ENCODE results near the gene ASPHD2. TPM values are rescaled to one million over a fixed set of nuclear protein-coding genes. Genes with fewer than 3 reads are reported as not detected.

Gene ASPHD2
- total RNA-seq, 1 experiment from 2014 or later = 7.1 TPM

DNA sequence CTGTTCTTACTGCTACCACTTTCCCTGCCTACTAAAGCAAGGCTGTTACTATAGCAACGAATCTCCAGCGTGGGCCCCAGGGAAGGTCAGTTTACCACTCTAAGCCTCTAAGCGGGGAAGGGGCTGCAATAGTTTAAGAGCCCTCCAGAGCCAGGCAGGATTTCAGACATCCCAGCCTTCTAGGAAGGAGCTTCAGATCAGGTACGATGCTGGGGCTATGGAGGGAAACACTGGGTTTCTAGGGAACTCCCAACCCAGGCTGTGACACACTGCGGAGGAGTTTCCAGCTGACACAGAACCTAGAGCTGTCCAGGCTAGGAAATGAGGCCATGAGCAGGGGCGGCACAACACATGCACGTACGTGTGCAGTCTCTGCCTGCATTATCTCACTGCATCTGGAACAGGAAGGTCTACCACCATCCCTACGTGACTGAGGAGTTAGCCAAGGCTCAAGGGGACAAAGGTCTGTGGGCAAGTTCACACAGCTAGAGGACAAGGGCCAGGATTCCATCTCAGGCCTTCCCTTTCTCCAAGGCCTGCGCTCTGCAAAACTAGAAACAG is 34.1 kb downstream of the ASPHD2 start:
- Histone ChIP-seq H3K79me2 (ENCODE audit: insufficient read depth, low read length) (no peaks in the 10 kb centered on the region; the same call in 1 of the 2 replicates), H4K20me1 (ENCODE audit: control insufficient read depth, insufficient read depth, insufficient read length) (no peaks in the 10 kb centered on the region), H3K18ac (ENCODE audit: insufficient read length, low read depth, low read length) (no peak overlapping the region), H3K4me2 (ENCODE audit: insufficient read depth, insufficient read length, low read length) (no peak overlapping the region), H3K23me2 (ENCODE audit: insufficient read length, low read depth, low read length, poor library complexity, severe bottlenecking) (no peaks in the 10 kb centered on the region), H2BK120ac (ENCODE audit: low read depth, low read length, poor library complexity, severe bottlenecking) (no peak overlapping the region), H3T11ph (ENCODE audit: low read length) (no peak overlapping the region), H4K8ac (replicated peaks; ENCODE audit: insufficient read length, low read depth, low read length) (no peak overlapping the region), H3K27ac (ENCODE audit: insufficient read length, low read depth, low read length) (no peak overlapping the region), H3K79me1 (ENCODE audit: insufficient read depth, low read depth, low read length, poor library complexity, severe bottlenecking) (no peaks in the 10 kb centered on the region), H3K9ac (ENCODE audit: extremely low read depth, insufficient read length, low read length) (no peak overlapping the region), H4K5ac (ENCODE audit: insufficient read length, low read depth, low read length) (no peak overlapping the region), H2AK5ac (ENCODE audit: insufficient read length, low read length) (no peak overlapping the region), H3K23ac (ENCODE audit: insufficient read length, low read depth, low read length) (no peak overlapping the region), H2BK20ac (ENCODE audit: low read depth, low read length, poor library complexity, severe bottlenecking) (no peak overlapping the region), H3K14ac (ENCODE audit: insufficient read depth, low read length) (no peak overlapping the region), H3K9me3 (ENCODE audit: control insufficient read depth, low read depth, low read length) (no peaks in the 10 kb centered on the region), H2AFZ (ENCODE audit: low read length) (no peak overlapping the region), H3K4ac (ENCODE audit: low read depth, low read length) (no peak overlapping the region), H2BK15ac (ENCODE audit: low read depth, low read length) (no peak overlapping the region), H4K91ac (ENCODE audit: insufficient read length, low read depth, low read length) (no peak overlapping the region), H3K56ac (ENCODE audit: insufficient read length, low read depth, low read length) (no peak overlapping the region), H2BK5ac (ENCODE audit: insufficient read length, low read length) (no peak overlapping the region), H2BK12ac (ENCODE audit: insufficient read length, low read depth, low read length) (no peak overlapping the region), H3K4me1 (ENCODE audit: insufficient read depth, low read length) (no peaks in the 10 kb centered on the region), H3K27me3 (ENCODE audit: insufficient read depth, low read length) (no peaks in the 10 kb centered on the region)
- peaks cover 22 to 61% (median 53%) of the 10 kb centered on the region in 3 experiments for H3K36me3 Mint-ChIP-seq (ENCODE audit: insufficient read depth in 1 of 3, low read depth in 3 of 3)
- TF ChIP-seq CTCF (conservative IDR thresholded peaks at IDR 0.05) = no peak
- no peak overlapping the region; a peak in 1 of 5 replicates for H3K4me3 Mint-ChIP-seq
- no peak for DNase-seq
- no CpG with 5 or more reads among the region's 10 CpGs for WGBS (ENCODE audit: extremely low coverage, insufficient read length, low lambda C conversion rate)
- H3K9me3 Mint-ChIP-seq = no peaks in the 10 kb centered on the region
- H3K4me1 Mint-ChIP-seq = peaks cover 5% of the 10 kb centered on the region in 2 experiments
- peak overlapping the region in 2 of 3 experiments; percentile 8 to 70; a peak in 3 of 7 replicates for H3K27ac Mint-ChIP-seq
- H3K27me3 Mint-ChIP-seq (ENCODE audit: low read depth) = no peaks in the 10 kb centered on the region
